Spinal cord (tissue), 10 donors: ENCODE results near the gene HMOX2. TPM values are rescaled to one million over a fixed set of nuclear protein-coding genes. Genes with fewer than 3 reads are reported as not detected.

Source experiments
- DNase-seq, 6 donors: peaks; one replicate each; pipeline versions ENCODE4 v3.0.0 to v3.0.0-alpha.2; 2013 to 2015; ENCODE audit warnings: low spot score in 6 of 6, low read depth in 4 of 6
- H3K27ac ChIP-seq: one replicate; pipeline ENCODE4 v1.5.1; 2013; ENCODE audit warnings: low read depth, low read length, control low read depth
- H3K27me3 ChIP-seq: one replicate; pipeline ENCODE4 v1.6.1; 2013; ENCODE audit warnings: low read length; ENCODE audit not compliant: control insufficient read depth, insufficient read depth
- H3K36me3 ChIP-seq: one replicate; pipeline ENCODE4 v1.6.1; 2013; ENCODE audit warnings: low read length; ENCODE audit not compliant: control insufficient read depth, insufficient read depth
- H3K4me1 ChIP-seq: one replicate; pipeline ENCODE4 v1.6.1; 2013; ENCODE audit warnings: low read length; ENCODE audit not compliant: control insufficient read depth, insufficient read depth
- H3K4me3 ChIP-seq: one replicate; pipeline ENCODE4 v1.5.1; 2013; ENCODE audit warnings: low read depth, low read length, control low read depth
- H3K9me3 ChIP-seq: one replicate; pipeline ENCODE4 v1.6.1; 2013; ENCODE audit warnings: low read length; ENCODE audit not compliant: control insufficient read depth, insufficient read depth
- WGBS: methylation state at CpG from one replicate; pipeline ENCODE4 v1.1.5; 2013; ENCODE audit warnings: missing lambda C conversion rate; ENCODE audit not compliant: insufficient coverage; 5-methylcytosine and 5-hydroxymethylcytosine counted together
- polyA plus RNA-seq, 2 donors: library from polyadenylated mRNA; unstranded; fragments of 120-200 nt; gene quantifications; one replicate each; pipeline ENCODE4 v1.2.1, GENCODE V29; 2013; ENCODE audit not compliant: insufficient read length in 2 of 2
- total RNA-seq, 2 donors: library from RNA; depleted of rRNA in 1 of 2; stranded (reverse); fragments of 120-200 nt in 1 of 2; fragments of >200 nt in 1 of 2; gene quantifications; one replicate each; pipeline versions ENCODE4 v1.2.3 to v1.2.4, GENCODE V29; 2013 to 2014
- donor health status: healthy.

Gene HMOX2
- total and polyA plus RNA-seq, 4 donors: 64.5 to 130 (median 90.1) TPM

DNA sequence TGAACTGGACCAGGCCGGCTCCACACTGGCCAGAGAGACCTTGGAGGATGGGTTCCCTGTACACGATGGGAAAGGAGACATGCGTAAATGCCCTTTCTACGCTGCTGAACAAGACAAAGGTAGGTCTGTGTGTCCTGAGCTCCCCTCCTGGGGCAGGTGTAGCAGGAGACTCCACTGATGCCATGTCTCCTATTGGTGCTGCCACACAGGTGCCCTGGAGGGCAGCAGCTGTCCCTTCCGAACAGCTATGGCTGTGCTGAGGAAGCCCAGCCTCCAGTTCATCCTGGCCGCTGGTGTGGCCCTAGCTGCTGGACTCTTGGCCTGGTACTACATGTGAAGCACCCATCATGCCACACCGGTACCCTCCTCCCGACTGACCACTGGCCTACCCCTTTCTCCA is 33.2 kb downstream of the HMOX2 start:
- 92% methylated on average over 8 of the region's 8 CpGs for WGBS
- no peak overlapping the region for H3K4me3 ChIP-seq
- H3K27ac ChIP-seq: no peak overlapping the region
- no peaks in the 10 kb centered on the region for H3K9me3 ChIP-seq
- H3K36me3 ChIP-seq: peaks cover 83% of the 10 kb centered on the region
- no peaks in the 10 kb centered on the region for H3K27me3 ChIP-seq
- H3K4me1 ChIP-seq: peaks cover 21% of the 10 kb centered on the region
- no peak for DNase-seq

- no peaks in the 10 kb centered on the region for H3K9me3 ChIP-seq
- H3K36me3 ChIP-seq: peaks cover 87% of the 10 kb centered on the region
- H3K27ac ChIP-seq: no peak overlapping the region
- H3K4me3 ChIP-seq: no peak overlapping the region
- peaks cover 25% of the 10 kb centered on the region for H3K4me1 ChIP-seq
- no peak for DNase-seq
- WGBS: 95% methylated on average over 3 of the region's 5 CpGs
- H3K27me3 ChIP-seq: no peaks in the 10 kb centered on the region
Observed at GRCh38 chr16:4510131-4510530, 33.9 kb downstream of the HMOX2 start.

GRCh38 chr16:4510747-4511426 is 34.7 kb downstream of the HMOX2 start:
- H3K9me3 ChIP-seq: no peaks in the 10 kb centered on the region
- 83% methylated on average over 13 of the region's 14 CpGs for WGBS

GRCh38 chr16:4511441-4512082 is 35.4 kb downstream of the HMOX2 start:
- peak in 2 of 6 donors; percentile 41 to 61 for DNase-seq
- Histone ChIP-seq H3K36me3 (peaks cover 80% of the 10 kb centered on the region), H3K27me3 (no peaks in the 10 kb centered on the region), H3K4me1 (peaks cover 25% of the 10 kb centered on the region), H3K4me3 (no peak overlapping the region), H3K27ac (no peak overlapping the region), H3K9me3 (no peaks in the 10 kb centered on the region)
- 55% methylated on average over 8 of the region's 9 CpGs for WGBS

More at GRCh38 chr16:4510747-4511426, 34.7 kb downstream of the HMOX2 start:
- peaks cover 81% of the 10 kb centered on the region for H3K36me3 ChIP-seq
- no peak overlapping the region for H3K27ac ChIP-seq
- H3K4me3 ChIP-seq: no peak overlapping the region
- H3K4me1 ChIP-seq: peaks cover 25% of the 10 kb centered on the region
- no peaks in the 10 kb centered on the region for H3K27me3 ChIP-seq
- DNase-seq: no peak

DNA sequence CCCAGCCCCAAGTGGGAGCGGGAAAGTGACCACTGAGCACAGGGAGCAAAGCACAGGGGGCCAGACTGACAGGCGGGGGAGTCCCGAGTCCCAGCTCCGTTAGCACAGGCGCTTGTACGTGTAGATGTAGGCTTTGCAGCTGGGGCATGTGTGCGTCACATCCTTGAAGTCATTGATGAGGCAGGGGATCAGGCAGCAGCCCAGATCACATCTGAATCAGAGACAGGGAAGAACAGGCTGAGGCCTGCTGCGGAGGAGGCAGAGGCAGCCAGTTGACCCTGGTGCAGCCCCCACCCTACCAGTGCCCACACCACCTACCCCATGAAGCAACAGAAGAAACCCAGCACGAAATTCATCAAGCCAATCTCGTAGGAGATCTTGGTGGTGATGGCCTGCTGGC is 36.3 kb downstream of the HMOX2 start:
- Histone ChIP-seq H3K4me3 (no peak overlapping the region), H3K9me3 (no peaks in the 10 kb centered on the region), H3K27me3 (no peaks in the 10 kb centered on the region), H3K4me1 (peaks cover 29% of the 10 kb centered on the region), H3K27ac (no peak overlapping the region), H3K36me3 (peaks cover 71% of the 10 kb centered on the region)
- WGBS: 96% methylated on average over 9 of the region's 10 CpGs
- no peak for DNase-seq

- no peak for DNase-seq
- peaks cover 65% of the 10 kb centered on the region for H3K36me3 ChIP-seq
- H3K27ac ChIP-seq: no peak overlapping the region
- peaks cover 36% of the 10 kb centered on the region for H3K4me1 ChIP-seq
- H3K4me3 ChIP-seq: no peak overlapping the region
- H3K9me3 ChIP-seq: no peaks in the 10 kb centered on the region
- no peaks in the 10 kb centered on the region for H3K27me3 ChIP-seq
- 84% methylated on average over 17 of the region's 19 CpGs for WGBS
Observed at GRCh38 chr16:4513086-4513860, 37.1 kb downstream of the HMOX2 start.

DNA sequence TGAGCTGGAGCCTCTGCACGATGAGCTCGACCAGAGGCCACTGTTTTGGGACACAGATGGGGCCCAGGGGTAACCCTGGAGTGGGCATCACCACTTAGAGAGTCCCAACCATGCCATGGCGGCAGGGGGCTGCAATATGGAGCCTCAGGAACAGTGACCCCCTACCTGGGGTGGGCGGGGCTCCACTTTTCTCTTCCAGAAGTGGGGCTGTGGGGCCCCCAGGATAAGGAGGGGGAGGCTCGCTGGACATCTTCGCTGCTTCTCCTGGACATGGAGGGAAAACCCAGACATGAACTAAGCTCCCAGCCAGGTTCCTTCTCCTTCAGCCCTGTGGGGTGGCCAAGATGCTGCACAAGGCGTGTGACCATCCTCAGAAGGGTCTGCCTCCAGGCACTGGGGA is 37.7 kb downstream of the HMOX2 start:
- WGBS: 72% methylated on average over 4 of the region's 7 CpGs
- peaks cover 38% of the 10 kb centered on the region for H3K4me1 ChIP-seq
- no peak overlapping the region for H3K27ac ChIP-seq
- no peaks in the 10 kb centered on the region for H3K27me3 ChIP-seq
- peaks cover 60% of the 10 kb centered on the region for H3K36me3 ChIP-seq
- no peaks in the 10 kb centered on the region for H3K9me3 ChIP-seq
- H3K4me3 ChIP-seq: no peak overlapping the region
- DNase-seq: no peak

DNA sequence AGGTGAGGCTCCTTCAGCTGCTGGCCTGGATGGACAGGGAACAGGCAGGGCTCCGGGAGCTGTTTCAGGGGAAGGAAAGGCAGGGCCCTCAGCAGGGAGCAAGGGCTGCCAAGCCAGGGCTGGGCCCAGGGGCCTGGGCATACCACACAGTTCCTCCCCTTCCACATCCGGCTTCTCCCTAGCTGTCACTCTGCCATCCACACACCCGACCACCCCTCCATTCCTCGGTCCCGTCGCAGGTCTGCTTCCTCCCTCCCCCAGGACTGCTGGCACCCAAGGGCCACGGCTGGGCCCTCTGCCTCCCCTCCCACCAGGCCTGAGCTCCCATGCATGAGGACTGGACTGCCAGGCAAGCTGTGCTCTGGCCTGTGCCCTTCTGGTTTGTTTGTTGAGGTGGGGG is 38.4 kb downstream of the HMOX2 start:
- DNase-seq: no peak
- Histone ChIP-seq H3K27me3 (no peaks in the 10 kb centered on the region), H3K27ac (no peak overlapping the region), H3K4me1 (peaks cover 38% of the 10 kb centered on the region), H3K36me3 (peaks cover 52% of the 10 kb centered on the region), H3K9me3 (no peaks in the 10 kb centered on the region), H3K4me3 (no peak overlapping the region)
- whole genome bisulfite sequencing: 66% methylated on average over 6 of the region's 7 CpGs

GRCh38 chr16:4515611-4516233 is 39.5 kb downstream of the HMOX2 start:
- Histone ChIP-seq H3K27ac (no peak overlapping the region), H3K4me3 (no peak overlapping the region), H3K9me3 (no peaks in the 10 kb centered on the region), H3K36me3 (peaks cover 44% of the 10 kb centered on the region), H3K4me1 (peaks cover 38% of the 10 kb centered on the region), H3K27me3 (no peaks in the 10 kb centered on the region)
- WGBS: no CpG with 5 or more reads among the region's 5 CpGs
- no peak for DNase-seq
